Transverse colon (tissue), 4 donors: Measurements from ENCODE around the gene BMP2K.

Source experiments
- CTCF ChIP-seq, 5 experiments: fragments of 200-600 bp in 3 of 5; fragments of 450-650 bp in 2 of 5; sonication (generic) in 3 of 5; IDR thresholded peaks; 1 replicate in 2 of 5; 2 replicates in 3 of 5; pipeline ENCODE4 v1.5.1; 2016 to 2017; ENCODE audit warnings: antibody characterized with exemption in 5 of 5, inconsistent platforms in 3 of 5, mild to moderate bottlenecking in 2 of 5, moderate library complexity in 1 of 5
- EP300 ChIP-seq: sonication (generic); formaldehyde crosslinking; IDR thresholded peaks from one replicate; pipeline ENCODE4 v1.6.1; 2017; ENCODE audit warnings: antibody characterized with exemption, low read depth
- POLR2A ChIP-seq: fragments of 450-650 bp; IDR thresholded peaks from one replicate; pipeline ENCODE4 v1.6.1; 2016; ENCODE audit warnings: antibody characterized with exemption, mild to moderate bottlenecking, moderate library complexity
- POLR2AphosphoS5 ChIP-seq, 3 donors: sonication (generic); formaldehyde crosslinking; IDR thresholded peaks; one replicate each; pipeline ENCODE4 v1.6.1; 2016; ENCODE audit warnings: antibody characterized with exemption in 3 of 3

- no peak for TF ChIP-seq EP300
- no peak for TF ChIP-seq CTCF (IDR thresholded peaks at IDR 0.05)
- no peak for TF ChIP-seq POLR2AphosphoS5 (IDR thresholded peaks at IDR 0.05)
- TF ChIP-seq POLR2A = no peak
Observed at GRCh38 chr4:78930016-78930629, 154.0 kb downstream of the BMP2K start.
